Right cardiac atrium (tissue), 5 donors: ENCODE results near the gene LRP8. TPM values are rescaled to one million over a fixed set of nuclear protein-coding genes. Genes with fewer than 3 reads are reported as not detected.
A peak's percentile ranks its signal among the peaks of the same experiment; 100 is the strongest.

ENCODE experiments used
- ATAC-seq, 2 donors: fragments of 200-7000 bp; cut with Tn5 transposase; one replicate each; pipeline versions ENCODE4 v1.8.0 to v1.9.1; 2020; ENCODE audit warnings: moderate library complexity in 2 of 2, mild to moderate bottlenecking in 1 of 2
- DNase-seq, 3 donors: peaks; one replicate each; pipeline ENCODE4 v3.0.0-alpha.2; 2020
- H3K27ac ChIP-seq: one replicate; pipeline ENCODE4 v1.5.1; 2013; ENCODE audit warnings: mild to moderate bottlenecking, low read length, control low read depth, moderate library complexity
- H3K27me3 ChIP-seq: one replicate; pipeline ENCODE4 v1.6.1; 2013; ENCODE audit not compliant: control insufficient read depth, insufficient read depth
- H3K4me1 ChIP-seq: one replicate; pipeline ENCODE4 v1.6.1; 2013; ENCODE audit warnings: low read length; ENCODE audit not compliant: control insufficient read depth, insufficient read depth
- H3K4me3 ChIP-seq: one replicate; pipeline ENCODE4 v1.5.1; 2013; ENCODE audit warnings: low read length, control low read depth
- H3K9me3 ChIP-seq: one replicate; pipeline ENCODE4 v1.6.1; 2013; ENCODE audit warnings: low read length; ENCODE audit not compliant: control insufficient read depth
- WGBS: extraction: QIAGEN DNeasy Blood & Tissue Kit; methylation state at CpG from one replicate; pipeline ENCODE4 v1.1.7; 2013; 5-methylcytosine and 5-hydroxymethylcytosine counted together
- intact Hi-C, 4 donors: fragments of 100-400 bp; cut with DNase I; formaldehyde crosslinking; loops; one replicate each; pipeline versions ENCODE4 v1.11.0 to v1.14.0; 2022 to 2023
- long read RNA-seq, 4 donors: library from polyadenylated mRNA; unstranded; transcript quantifications; one replicate each; pipeline ENCODE4 v2.0.0, GENCODE V29; 2020 to 2021
- polyA plus RNA-seq: library from polyadenylated mRNA; stranded (reverse); fragments of 200-250 nt; gene quantifications from one replicate; pipeline ENCODE4 v1.2.3, GENCODE V29; 2013
- total RNA-seq, 4 donors: library from RNA; stranded (reverse); fragmentation: NEBNext Ultra II Directional; extraction: Animal tissue kit (Norgen Biotek cat#: 25700); gene quantifications; one replicate each; pipeline ENCODE4 v1.2.1, GENCODE V29; 2021
- donor health status: healthy with polysubstance abuse.
- donor health status: DM: no; HTN: yes; CAD: no.
- donor health status: DM: no; HTN: no; CAD: no.
- donor health status: DM: no; HTN: yes; CAD: no; lungs with severe emphysema.
- donor health status: DM: yes; HTN: yes; CAD: no.

LRP8 gene
- 1 to 10 TPM; 1.3 to 2.6 (median 1.9) TPM for total RNA-seq
- 0.27 TPM for polyA plus RNA-seq
- long read RNA-seq, donor 1, partial matches to known transcripts: 1 of 1 reads
- long read RNA-seq, donor 1, other reads (novel, unspliced or antisense): 0 of 1 reads
- long read RNA-seq, donor 2: 0 reads
- long read RNA-seq, donor 3, partial matches to known transcripts: 1 of 4 reads
- long read RNA-seq, donor 3, other reads (novel, unspliced or antisense): 3 of 4 reads
- long read RNA-seq, donor 4: 0 reads

GRCh38 chr1:53328009-53328461 is at the start of gene LRP8:
Gene LRP8, minus strand, starts transcription at chr1:53328070. Its CDS starts 158 bp downstream, at chr1:53327912.
- Histone ChIP-seq H3K4me3 (peak within 1 kb of the TSS; percentile 64), H3K27ac (no peak within 1 kb of the TSS), H3K4me1 (peaks cover 2% of the 10 kb centered on the region), H3K27me3 (no peaks in the 10 kb centered on the region), H3K9me3 (no peaks in the 10 kb centered on the region)
- peak; percentile 76 to 77 for ATAC-seq
- peak; percentile 76 to 91 (median 89) for DNase-seq
- WGBS: 1% methylated on average over 45 of the region's 47 CpGs
- intact Hi-C loops: no loop called here

DNA sequence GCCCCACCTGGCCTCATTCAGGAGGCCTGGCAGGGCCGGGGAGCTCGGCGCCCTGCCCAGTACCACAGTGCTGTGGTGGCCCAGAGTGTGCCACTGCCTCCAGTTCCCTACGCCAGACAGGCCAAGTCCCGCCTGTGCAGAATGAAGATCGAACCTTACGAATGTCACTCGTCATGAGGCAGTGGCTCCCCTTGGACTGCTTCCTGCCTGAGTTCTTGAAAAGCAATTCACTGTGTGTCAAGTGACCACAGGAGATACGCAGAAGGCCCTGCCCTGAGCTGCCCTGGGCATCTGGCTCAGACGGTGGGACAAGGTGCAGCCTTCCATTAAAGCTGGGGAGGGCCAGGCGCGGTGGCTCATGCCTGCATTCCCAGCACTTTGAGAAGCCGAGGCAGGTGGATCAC is 49.6 kb upstream of the LRP8 start:
- WGBS: 83% methylated on average over 13 of the region's 13 CpGs
- no peaks in the 10 kb centered on the region for H3K9me3 ChIP-seq
- intact Hi-C loops: no loop called here
- no peaks in the 10 kb centered on the region for H3K27me3 ChIP-seq
- no peak overlapping the region for H3K27ac ChIP-seq
- H3K4me1 ChIP-seq: no peaks in the 10 kb centered on the region
- DNase-seq (no peak), ATAC-seq (no peak)
- H3K4me3 ChIP-seq: no peak overlapping the region

GRCh38 chr1:53376742-53377437 is 49.0 kb upstream of the LRP8 start:
- no peak for DNase-seq
- no peak overlapping the region for H3K4me3 ChIP-seq
- no peaks in the 10 kb centered on the region for H3K4me1 ChIP-seq
- intact Hi-C loops: no loop called here
- WGBS: 72% methylated on average over 14 of the region's 14 CpGs
- no peak overlapping the region for H3K27ac ChIP-seq
- no peaks in the 10 kb centered on the region for H3K9me3 ChIP-seq
- no peaks in the 10 kb centered on the region for H3K27me3 ChIP-seq
- no peak for ATAC-seq

DNA sequence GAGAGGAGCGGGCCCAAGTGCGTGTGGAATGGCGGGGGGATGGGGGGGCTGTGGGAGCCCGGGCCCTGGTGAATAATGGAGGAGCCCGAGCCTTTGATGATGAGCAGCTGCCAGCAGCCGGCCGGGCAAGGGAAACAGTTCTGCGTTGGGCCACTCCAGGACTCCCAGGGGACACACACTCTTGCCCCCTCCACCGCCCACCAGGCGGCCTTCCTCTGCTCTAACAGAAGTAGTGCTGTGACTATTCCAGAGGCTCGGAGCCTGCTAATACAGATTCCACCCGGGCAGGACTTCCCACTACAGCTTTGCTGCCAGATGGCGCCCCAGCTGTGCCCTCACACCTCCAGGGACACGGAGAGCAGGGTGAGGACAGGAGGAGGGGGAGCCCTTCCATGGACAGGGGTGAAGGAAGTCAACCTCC is 48.2 kb upstream of the LRP8 start:
- Histone ChIP-seq H3K4me1 (no peaks in the 10 kb centered on the region), H3K27ac (no peak overlapping the region), H3K27me3 (no peaks in the 10 kb centered on the region), H3K4me3 (no peak overlapping the region), H3K9me3 (no peaks in the 10 kb centered on the region)
- peak; percentile 38 to 39 for ATAC-seq
- 33% methylated on average over 14 of the region's 14 CpGs for WGBS
- intact Hi-C loops: no loop called here
- no peak for DNase-seq

DNA sequence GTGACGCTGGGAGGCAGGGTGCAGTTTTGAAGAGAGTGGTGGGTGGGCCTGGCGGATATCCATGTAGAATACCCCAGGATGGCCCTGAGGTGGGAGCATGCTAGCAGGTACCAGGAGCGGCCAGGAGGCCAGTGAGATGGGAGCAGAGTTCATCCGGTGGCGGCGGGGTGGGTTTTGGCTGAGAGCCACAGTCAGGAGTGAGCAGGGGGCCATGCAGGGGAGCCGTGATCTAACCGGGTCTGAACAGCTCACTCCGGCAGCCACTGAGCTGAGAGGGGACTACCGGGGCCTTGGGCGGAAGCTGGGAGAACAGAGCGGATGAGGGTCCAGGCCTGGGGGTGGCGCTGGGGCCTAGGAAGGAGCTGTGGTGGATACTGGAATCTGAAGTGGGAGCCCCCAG is 47.6 kb upstream of the LRP8 start:
- Histone ChIP-seq H3K4me3 (no peak overlapping the region), H3K4me1 (no peaks in the 10 kb centered on the region), H3K9me3 (no peaks in the 10 kb centered on the region), H3K27me3 (no peaks in the 10 kb centered on the region), H3K27ac (no peak overlapping the region)
- no peak for DNase-seq
- 56% methylated on average over 13 of the region's 13 CpGs for whole genome bisulfite sequencing
- no peak for ATAC-seq
- intact Hi-C loops: no loop called here

- Histone ChIP-seq H3K4me1 (no peaks in the 10 kb centered on the region), H3K4me3 (no peak overlapping the region), H3K9me3 (no peaks in the 10 kb centered on the region), H3K27me3 (no peaks in the 10 kb centered on the region), H3K27ac (no peak overlapping the region)
- intact Hi-C loops: no loop called here
- ATAC-seq (no peak), DNase-seq (no peak)
- 94% methylated on average over 11 of the region's 11 CpGs for WGBS
Measured at GRCh38 chr1:53373246-53373645, 45.4 kb upstream of the LRP8 start.

DNA sequence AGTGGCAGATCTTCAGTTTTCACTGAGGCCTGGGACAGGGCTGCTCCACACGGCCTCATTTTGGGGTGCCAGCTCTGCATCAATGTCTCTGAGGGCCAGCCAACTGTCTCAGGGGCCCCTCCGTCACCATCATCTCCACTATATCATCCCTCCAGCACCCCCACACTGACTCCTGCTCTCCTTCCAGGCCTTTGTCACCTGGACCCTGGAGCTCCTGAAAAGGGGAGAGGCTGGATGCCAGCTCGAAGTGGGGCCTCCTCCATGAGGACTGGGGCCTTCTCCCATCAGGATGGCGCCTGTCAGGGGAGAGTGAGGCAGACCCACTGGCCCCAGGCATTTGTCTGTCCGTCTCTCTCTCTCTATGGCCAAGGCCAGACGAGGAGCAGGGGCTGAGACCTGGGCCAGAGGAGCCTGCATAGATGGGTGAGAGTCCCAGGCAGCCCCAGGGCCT is 44.7 kb upstream of the LRP8 start:
- DNase-seq: no peak

GRCh38 chr1:53371851-53372250 is 44.0 kb upstream of the LRP8 start:
- Histone ChIP-seq H3K4me3 (no peak overlapping the region), H3K27me3 (no peaks in the 10 kb centered on the region), H3K4me1 (no peaks in the 10 kb centered on the region), H3K27ac (no peak overlapping the region), H3K9me3 (no peaks in the 10 kb centered on the region)
- DNase-seq (no peak), ATAC-seq (no peak)
- 80% methylated on average over 5 of the region's 5 CpGs for WGBS
- intact Hi-C loops: no loop called here

More for the DNA sequence above, 44.7 kb upstream of the LRP8 start:
- Histone ChIP-seq H3K4me1 (no peaks in the 10 kb centered on the region), H3K4me3 (no peak overlapping the region), H3K27me3 (no peaks in the 10 kb centered on the region), H3K27ac (no peak overlapping the region), H3K9me3 (no peaks in the 10 kb centered on the region)
- WGBS: 90% methylated on average over 6 of the region's 6 CpGs
- intact Hi-C loops: no loop called here
- no peak for ATAC-seq

DNA sequence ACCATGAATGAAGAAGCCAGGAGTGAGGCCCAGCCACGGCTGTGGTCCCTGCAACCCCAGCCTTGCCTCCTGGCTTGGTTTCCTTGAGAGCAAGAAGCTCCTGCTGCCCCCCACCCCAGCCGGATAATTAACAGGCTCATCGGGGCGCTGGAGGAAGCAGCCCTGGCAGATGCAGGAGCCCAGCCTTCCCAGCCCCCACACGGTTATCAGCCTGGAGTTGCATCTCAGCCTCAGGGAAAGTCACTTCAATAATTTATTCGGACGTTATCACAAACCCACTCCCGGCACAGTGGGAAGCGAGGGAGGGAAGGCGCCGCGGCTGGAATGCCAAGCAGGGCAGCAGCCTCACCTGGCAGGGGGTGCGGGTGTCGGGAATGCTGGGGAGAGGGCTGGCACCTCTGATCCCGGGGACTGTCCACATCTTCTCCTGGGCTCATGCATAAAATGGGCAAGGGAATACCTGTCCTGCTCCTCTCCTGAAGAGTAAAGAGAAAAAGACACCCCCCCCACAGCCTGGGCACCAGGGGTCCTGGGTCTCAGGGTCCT is 43.3 kb upstream of the LRP8 start:
- no peak for ATAC-seq
- intact Hi-C loops: no loop called here
- Histone ChIP-seq H3K4me1 (no peaks in the 10 kb centered on the region), H3K27ac (no peak overlapping the region), H3K9me3 (no peaks in the 10 kb centered on the region), H3K27me3 (no peaks in the 10 kb centered on the region), H3K4me3 (no peak overlapping the region)
- DNase-seq: no peak
- WGBS: 23% methylated on average over 15 of the region's 15 CpGs

GRCh38 chr1:53370369-53370961 is 42.6 kb upstream of the LRP8 start:
- DNase-seq (no peak), ATAC-seq (no peak)
- no peaks in the 10 kb centered on the region for H3K9me3 ChIP-seq
- H3K4me3 ChIP-seq: no peak overlapping the region
- WGBS: 80% methylated on average over 9 of the region's 9 CpGs
- no peaks in the 10 kb centered on the region for H3K27me3 ChIP-seq
- no peaks in the 10 kb centered on the region for H3K4me1 ChIP-seq
- intact Hi-C loops: no loop called here
- no peak overlapping the region for H3K27ac ChIP-seq

- no peaks in the 10 kb centered on the region for H3K9me3 ChIP-seq
- 77% methylated on average over 2 of the region's 2 CpGs for WGBS
- no peaks in the 10 kb centered on the region for H3K27me3 ChIP-seq
- no peak overlapping the region for H3K27ac ChIP-seq
- no peak for DNase-seq
- no peak overlapping the region for H3K4me3 ChIP-seq
- no peaks in the 10 kb centered on the region for H3K4me1 ChIP-seq
- intact Hi-C loops: no loop called here
- ATAC-seq: no peak
Measured at GRCh38 chr1:53369761-53370160, 41.9 kb upstream of the LRP8 start.
